GM18526 (cell line): Measurements from ENCODE around the gene DMBT1.

Experiments used
- POLR2A ChIP-seq: IDR thresholded peaks from 3 replicates; pipeline ENCODE4 v1.6.1; 2011; ENCODE audit not compliant: insufficient read length; ENCODE audit errors: extremely low read depth

DMBT1 gene

DNA sequence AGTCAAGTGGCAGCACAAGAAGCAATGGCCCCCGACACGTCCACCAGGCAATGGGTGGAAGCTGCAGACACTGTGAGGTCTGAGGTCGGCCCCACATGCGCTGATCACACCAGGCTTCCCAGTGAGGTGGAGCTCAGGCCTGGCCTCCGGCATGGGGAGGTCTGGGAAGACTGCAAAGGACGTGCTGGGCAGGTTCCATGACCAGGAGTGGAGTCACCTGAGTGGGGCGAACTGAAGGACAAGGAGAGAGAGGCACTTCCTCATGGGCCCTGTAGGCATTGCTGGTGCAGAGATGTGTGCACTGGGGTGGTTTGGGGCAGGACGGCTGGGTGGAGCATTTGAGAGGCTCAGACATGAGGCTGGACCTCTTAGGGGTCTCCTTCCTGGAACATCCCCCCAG is 103.9 kb downstream of the DMBT1 start:
- no peak for TF ChIP-seq POLR2A

GRCh38 chr10:122665329-122665860 is 104.8 kb downstream of the DMBT1 start:
- no peak for TF ChIP-seq POLR2A

DNA sequence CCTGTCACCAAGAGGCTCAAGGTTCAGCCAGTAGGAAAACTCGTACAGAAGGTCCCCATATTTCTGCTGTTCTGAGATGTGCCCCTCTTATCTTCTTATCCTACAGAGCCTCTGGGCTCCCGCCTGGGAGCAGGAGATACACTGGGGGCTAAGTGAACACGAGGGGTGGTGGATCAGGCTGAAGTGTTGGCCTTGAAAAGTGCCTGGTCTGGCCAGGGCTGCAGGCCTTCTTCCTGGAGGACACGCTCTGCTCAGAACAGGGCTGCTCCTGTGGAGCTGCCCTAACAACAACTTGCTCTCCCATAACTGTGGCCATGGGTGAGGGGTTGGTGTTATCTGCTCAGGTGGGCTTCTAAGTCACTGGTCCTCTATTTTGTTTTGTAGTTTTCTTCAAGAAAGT is 105.4 kb downstream of the DMBT1 start:
- no peak for TF ChIP-seq POLR2A

GRCh38 chr10:122669045-122669444 is 108.5 kb downstream of the DMBT1 start:
- TF ChIP-seq POLR2A: no peak

GRCh38 chr10:122669842-122670241 is 109.3 kb downstream of the DMBT1 start:
- no peak for TF ChIP-seq POLR2A

DNA sequence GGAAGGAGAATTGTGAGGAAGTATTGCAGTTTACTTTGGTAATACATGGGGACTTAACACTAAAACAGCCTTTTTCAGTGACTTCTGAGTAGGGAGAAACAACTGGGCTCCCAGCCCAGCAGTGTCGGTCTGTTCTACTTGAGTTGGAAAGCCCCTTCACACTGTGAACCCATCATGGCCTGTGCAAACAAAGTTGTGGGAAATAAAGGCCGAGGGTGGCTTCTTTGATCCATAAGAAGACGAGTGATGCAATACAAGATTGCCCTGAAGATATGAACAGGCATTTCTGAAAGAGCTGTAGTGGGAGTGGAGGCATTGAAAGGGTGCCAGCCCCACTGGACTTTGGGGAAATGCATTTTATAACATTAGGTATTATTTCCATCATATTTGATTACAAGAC is 110.8 kb downstream of the DMBT1 start:
- no peak for TF ChIP-seq POLR2A

DNA sequence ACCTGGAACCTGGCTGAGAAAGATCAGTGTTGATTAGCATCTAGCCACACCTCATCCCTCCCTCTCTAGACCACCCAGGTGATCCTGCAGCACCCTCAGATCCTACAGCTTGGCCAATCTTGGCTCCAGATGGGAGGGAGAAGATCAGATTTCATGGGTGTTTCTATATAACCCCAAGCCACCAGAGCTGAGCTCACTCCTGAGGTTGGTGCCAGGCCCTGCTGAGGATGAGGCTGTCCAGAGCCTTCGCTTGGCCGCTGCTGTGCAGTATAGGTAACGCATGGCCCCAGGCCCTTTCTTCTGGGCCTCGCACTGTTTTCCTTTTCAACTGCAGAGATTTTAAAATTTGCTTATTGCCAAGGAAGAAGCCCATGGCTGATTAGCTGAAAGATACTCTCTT is 112.1 kb downstream of the DMBT1 start:
- no peak for TF ChIP-seq POLR2A

GRCh38 chr10:122673269-122673668 is 112.7 kb downstream of the DMBT1 start:
- no peak for TF ChIP-seq POLR2A

GRCh38 chr10:122673731-122674130 is 113.2 kb downstream of the DMBT1 start:
- no peak for TF ChIP-seq POLR2A

GRCh38 chr10:122674781-122675180 is 114.2 kb downstream of the DMBT1 start:
- no peak for TF ChIP-seq POLR2A

DNA sequence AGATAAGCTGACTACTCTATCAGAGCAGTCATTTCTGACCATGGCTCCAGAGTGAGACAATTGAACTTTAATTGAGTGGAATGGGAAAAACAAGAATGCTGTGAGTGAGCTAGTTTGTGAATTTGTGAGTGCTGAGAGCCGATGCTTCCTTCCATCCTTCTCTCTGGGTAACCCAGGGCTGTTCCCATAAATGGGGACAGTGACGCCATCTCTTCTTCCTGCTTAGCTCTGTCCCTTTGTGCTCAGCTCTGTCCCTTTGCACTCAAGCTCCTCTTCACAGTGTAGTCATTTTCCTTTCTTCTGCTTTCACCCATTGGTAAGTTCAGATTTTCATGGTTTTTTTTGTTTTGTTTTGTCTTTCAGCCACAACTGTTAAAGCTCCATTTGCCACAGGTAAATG is 114.7 kb downstream of the DMBT1 start:
- no peak for TF ChIP-seq POLR2A

GRCh38 chr10:122678266-122678665 is 117.7 kb downstream of the DMBT1 start:
- TF ChIP-seq POLR2A: no peak

- no peak for TF ChIP-seq POLR2A
These were observed 122.0 kb downstream of the DMBT1 start for GRCh38 chr10:122682522-122682921.

DNA sequence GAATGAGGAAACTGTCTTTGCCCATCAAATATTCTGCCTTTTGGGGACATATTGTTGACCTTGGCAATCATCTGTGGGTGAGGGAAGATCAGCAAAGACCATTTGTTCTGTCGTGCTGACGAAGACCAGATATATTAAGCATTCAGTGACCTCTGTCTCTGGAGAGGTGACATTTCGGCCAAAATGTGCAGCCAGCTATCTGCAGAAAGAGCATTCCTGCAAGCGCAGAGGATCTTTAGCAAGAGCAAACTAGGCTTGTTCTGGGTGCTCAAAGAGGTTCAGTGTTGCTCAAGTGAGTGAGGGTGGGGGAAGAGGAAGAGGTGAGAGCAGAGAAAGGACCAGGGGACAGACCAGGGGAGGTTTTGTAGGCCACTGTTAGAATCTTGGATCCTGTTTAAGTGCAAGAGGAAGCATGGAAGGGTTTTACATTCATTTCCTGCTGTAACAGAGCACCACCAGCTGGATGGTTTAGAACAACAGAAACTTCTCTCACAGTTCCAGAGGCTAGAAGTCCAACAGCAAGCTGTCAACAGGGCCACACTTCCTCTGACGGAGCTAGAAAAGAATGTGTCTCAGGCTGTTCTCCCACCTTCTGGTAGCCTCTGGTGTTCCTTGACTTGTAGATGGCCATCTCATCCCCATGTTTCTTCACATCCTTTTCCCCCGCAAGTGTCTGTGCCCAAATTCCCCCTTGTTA is 127.9 kb downstream of the DMBT1 start:
- TF ChIP-seq POLR2A: no peak

DNA sequence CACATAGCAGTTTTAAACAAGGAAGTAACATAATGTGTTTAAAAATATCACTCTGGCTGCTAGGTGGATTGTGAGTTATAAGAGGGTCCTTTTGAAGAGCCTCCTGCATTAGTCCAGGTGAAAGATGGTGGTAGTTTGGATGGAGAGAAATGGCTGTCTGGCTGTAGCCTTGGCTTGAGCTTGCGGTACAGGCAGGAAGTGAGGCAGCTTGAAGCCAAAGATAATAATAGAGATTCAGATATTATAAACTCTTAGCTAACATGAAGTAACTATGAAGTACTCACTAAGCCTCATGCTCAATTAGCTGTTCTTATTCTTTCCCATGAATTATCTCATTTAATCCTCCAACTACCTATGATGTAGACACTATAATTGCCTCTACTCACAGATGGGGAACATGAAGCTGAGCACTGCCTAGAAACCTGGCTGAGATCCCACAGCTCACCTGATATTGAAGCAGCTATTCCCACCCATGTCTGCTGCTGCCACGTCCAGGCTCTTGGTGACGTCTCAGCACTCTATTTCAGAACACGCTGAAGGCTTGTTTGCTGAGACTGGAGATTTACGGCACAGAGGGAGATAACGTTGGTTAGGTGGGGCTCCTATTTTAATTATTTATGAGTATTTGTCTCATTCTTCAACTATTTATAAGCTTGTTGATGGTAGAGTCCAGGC is 128.7 kb downstream of the DMBT1 start:
- no peak for TF ChIP-seq POLR2A

DNA sequence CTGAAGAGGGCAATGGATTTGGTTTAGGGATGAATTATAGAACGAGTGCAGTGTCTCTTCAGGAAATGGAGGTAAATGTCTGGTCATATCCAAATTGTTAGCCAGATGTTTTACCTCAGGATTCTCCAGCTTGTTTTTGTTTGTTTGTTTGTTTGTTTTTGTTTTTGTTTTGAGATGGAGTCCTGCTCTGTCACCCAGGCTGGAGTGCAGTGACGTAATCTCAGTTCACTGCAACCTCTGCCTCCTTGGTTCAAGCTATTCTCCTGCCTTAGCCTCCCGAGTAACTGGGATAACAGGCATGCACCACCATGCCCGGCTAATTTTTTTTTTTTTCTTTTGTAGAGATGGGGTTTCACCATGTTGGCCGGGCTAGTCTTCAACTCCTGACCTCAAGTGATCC is 132.2 kb downstream of the DMBT1 start:
- TF ChIP-seq POLR2A: no peak
